H1 (cell line): ENCODE measurements around the gene DPPA5. TPM values are rescaled to one million over a fixed set of nuclear protein-coding genes. Genes with fewer than 3 reads are reported as not detected.

ENCODE experiments used
- CTCF ChIA-PET: fragments of 300-600 bp; sonication (Branson Sonifier 250); formaldehyde crosslinking; loops from one replicate; lab custom pipeline; 2021; ENCODE audit not compliant: partially characterized antibody; lab: Charles Lee
- POLR2A ChIA-PET: fragments of 300-600 bp; sonication (Branson Sonifier 250); formaldehyde crosslinking; loops from one replicate; lab custom pipeline; 2021; ENCODE audit warnings: inconsistent platforms; ENCODE audit not compliant: partially characterized antibody; lab: Charles Lee
- DNase-seq, 2 experiments: peaks; one replicate each; pipeline versions ENCODE4 v3.0.0 to v3.0.0-alpha.2; 2010 to 2022; ENCODE audit warnings: low spot score in 2 of 2, low read depth in 1 of 2, mixed read lengths in 1 of 2
- FAIRE-seq: peaks from 2 replicates; lab custom pipeline; 2011; peaks lifted over from hg19 to GRCh38; lab: Jason Lieb, UNC
- H2AFZ ChIP-seq: 2 replicates; pipeline ENCODE4 v1.8.1; 2012; ENCODE audit warnings: low read length, inconsistent platforms
- H2AK5ac ChIP-seq: 2 replicates; pipeline ENCODE4 v1.6.1; 2013; ENCODE audit warnings: low read depth, low read length
- H2BK120ac ChIP-seq: replicated peaks from 2 replicates; pipeline ENCODE3; 2013; ENCODE audit warnings: low read depth, low read length, inconsistent platforms
- H2BK12ac ChIP-seq: 2 replicates; pipeline ENCODE4 v1.6.1; 2013; ENCODE audit warnings: low read depth, low read length
- H2BK15ac ChIP-seq: 2 replicates; pipeline ENCODE4 v1.6.1; 2013; ENCODE audit warnings: low read length
- H2BK20ac ChIP-seq: 2 replicates; pipeline ENCODE4 v1.6.1; 2013; ENCODE audit warnings: low read length
- H2BK5ac ChIP-seq: 2 replicates; pipeline ENCODE4 v1.6.1; 2013; ENCODE audit warnings: low read depth, low read length
- H3K14ac ChIP-seq: 2 replicates; pipeline ENCODE4 v1.6.1; 2013; ENCODE audit warnings: inconsistent platforms; ENCODE audit not compliant: insufficient read length
- H3K18ac ChIP-seq: 2 replicates; pipeline ENCODE4 v1.6.1; 2013; ENCODE audit warnings: low read length; ENCODE audit errors: extremely low read depth
- H3K23ac ChIP-seq: 2 replicates; pipeline ENCODE4 v1.6.1; 2013; ENCODE audit warnings: inconsistent platforms; ENCODE audit not compliant: insufficient read length
- H3K23me2 ChIP-seq: 2 replicates; pipeline ENCODE4 v1.6.1; 2013; ENCODE audit warnings: low read depth, low read length
- H3K27ac ChIP-seq: 2 replicates; pipeline ENCODE4 v1.6.1; 2011; ENCODE audit warnings: low read depth, low read length, inconsistent platforms
- H3K27me3 ChIP-seq, 4 experiments: replicated peaks in 1 of 4; 1 replicate in 1 of 4; 2 replicates in 3 of 4; pipeline versions ENCODE4 v1.6.1 to v1.8.1; 2011 to 2013; ENCODE audit warnings: low read length in 3 of 4, mild to moderate bottlenecking in 3 of 4, inconsistent platforms in 2 of 4, mixed read lengths in 2 of 4, moderate library complexity in 1 of 4; ENCODE audit not compliant: control insufficient read depth in 3 of 4, insufficient read depth in 3 of 4; ENCODE audit errors: extremely low read depth in 1 of 4
- H3K36me3 ChIP-seq, 4 experiments: 2 replicates each; pipeline versions ENCODE4 v1.6.1 to v1.8.1; 2011 to 2013; ENCODE audit warnings: mild to moderate bottlenecking in 4 of 4, low read length in 3 of 4, moderate library complexity in 2 of 4, control low read depth in 1 of 4, inconsistent platforms in 1 of 4; ENCODE audit not compliant: insufficient read depth in 4 of 4, control insufficient read depth in 2 of 4
- H3K4ac ChIP-seq: replicated peaks from 2 replicates; pipeline ENCODE3; 2013; ENCODE audit warnings: low read length, low read depth, mixed read lengths, inconsistent platforms; ENCODE audit not compliant: insufficient read length
- H3K4me1 ChIP-seq, 4 experiments: replicated peaks in 1 of 4; 1 replicate in 1 of 4; 2 replicates in 3 of 4; pipeline versions ENCODE4 v1.6.1 to v1.8.1; 2011 to 2013; ENCODE audit warnings: low read length in 3 of 4, inconsistent platforms in 2 of 4, mixed read lengths in 1 of 4; ENCODE audit not compliant: insufficient read depth in 4 of 4, control insufficient read depth in 3 of 4
- H3K4me2 ChIP-seq, 2 experiments: 2 replicates each; pipeline versions ENCODE4 v1.6.1 to v1.8.1; 2011 to 2013; ENCODE audit warnings: low read depth in 2 of 2, low read length in 2 of 2, control low read depth in 1 of 2, inconsistent platforms in 1 of 2, mild to moderate bottlenecking in 1 of 2; ENCODE audit not compliant: insufficient read depth in 1 of 2
- H3K4me3 ChIP-seq, 4 experiments: fragments of 200-600, 300-600 bp in 1 of 4; sonication (generic), shearing (Covaris generic), sonication (Bioruptor Twin) in 1 of 4; 2 replicates each; pipeline versions ENCODE4 v1.5.1 to v1.8.1; 2011 to 2016; ENCODE audit warnings: low read length in 4 of 4, low read depth in 3 of 4, control low read depth in 2 of 4, inconsistent platforms in 2 of 4, mild to moderate bottlenecking in 2 of 4, mixed read lengths in 1 of 4, moderate library complexity in 1 of 4; ENCODE audit not compliant: insufficient read depth in 2 of 4; ENCODE audit errors: extremely low read depth in 1 of 4
- H3K56ac ChIP-seq: replicated peaks from 2 replicates; pipeline ENCODE3; 2013; ENCODE audit warnings: low read depth, mild to moderate bottlenecking, mixed read lengths, low read length, inconsistent platforms; ENCODE audit not compliant: insufficient read length
- H3K79me1 ChIP-seq: 2 replicates; pipeline ENCODE4 v1.6.1; 2013; ENCODE audit warnings: low read depth, low read length, control low read depth
- H3K79me2 ChIP-seq, 2 experiments: 2 replicates each; pipeline versions ENCODE4 v1.6.1 to v1.8.1; 2012 to 2013; ENCODE audit warnings: low read length in 2 of 2, mild to moderate bottlenecking in 2 of 2, inconsistent platforms in 1 of 2; ENCODE audit not compliant: insufficient read depth in 2 of 2, control insufficient read depth in 1 of 2
- H3K9ac ChIP-seq, 4 experiments: replicated peaks in 1 of 4; 1 replicate in 1 of 4; 2 replicates in 3 of 4; pipeline versions ENCODE4 v1.6.1 to v1.8.1; 2011 to 2013; ENCODE audit warnings: low read depth in 3 of 4, low read length in 3 of 4, control low read depth in 2 of 4, mild to moderate bottlenecking in 2 of 4, moderate library complexity in 2 of 4, inconsistent platforms in 1 of 4; ENCODE audit errors: extremely low read depth in 1 of 4
- H3K9me3 ChIP-seq, 2 experiments: 2 replicates each; pipeline versions ENCODE4 v1.6.1 to v1.8.1; 2012 to 2013; ENCODE audit warnings: mild to moderate bottlenecking in 2 of 2, moderate library complexity in 2 of 2, control low read depth in 1 of 2, inconsistent platforms in 1 of 2, low read depth in 1 of 2, low read length in 1 of 2, mixed read lengths in 1 of 2; ENCODE audit not compliant: insufficient read depth in 2 of 2
- H4K20me1 ChIP-seq, 2 experiments: replicated peaks in 1 of 2; 2 replicates each; pipeline versions ENCODE3 to v1.8.1; 2011 to 2013; ENCODE audit warnings: inconsistent platforms in 2 of 2, low read length in 2 of 2, mild to moderate bottlenecking in 1 of 2; ENCODE audit not compliant: insufficient read depth in 2 of 2, control insufficient read depth in 1 of 2
- H4K5ac ChIP-seq: 2 replicates; pipeline ENCODE4 v1.6.1; 2013; ENCODE audit warnings: low read length, low read depth, mixed read lengths, inconsistent platforms; ENCODE audit not compliant: insufficient read length
- H4K8ac ChIP-seq: 2 replicates; pipeline ENCODE4 v1.8.0; 2013; ENCODE audit warnings: mild to moderate bottlenecking, moderate library complexity, low read length, inconsistent platforms; ENCODE audit not compliant: insufficient read depth; ENCODE audit errors: extremely low read depth
- H4K91ac ChIP-seq: replicated peaks from 2 replicates; pipeline ENCODE3; 2013; ENCODE audit warnings: low read length, mixed read lengths, inconsistent platforms; ENCODE audit not compliant: insufficient read length
- BACH1 ChIP-seq: IDR thresholded peaks from 2 replicates; pipeline ENCODE4 v1.6.1; 2012; ENCODE audit warnings: low read length, improper control_type of control experiment
- EZH2 ChIP-seq: fragments of 200-600 bp; sonication (generic); IDR thresholded peaks from 2 replicates; pipeline ENCODE4 v1.7.1; 2012; ENCODE audit warnings: low read depth, mild to moderate bottlenecking, moderate library complexity, low read length, inconsistent platforms; ENCODE audit not compliant: severe bottlenecking
- FOSL1 ChIP-seq: IDR thresholded peaks from 2 replicates; pipeline ENCODE4 v1.6.1; 2011; ENCODE audit warnings: mild to moderate bottlenecking, low read depth, low read length, moderate library complexity; ENCODE audit not compliant: insufficient read depth
- KDM1A ChIP-seq: fragments of 200-600, 300-600 bp; sonication (generic); IDR thresholded peaks from 2 replicates; pipeline ENCODE4 v1.7.1; 2016; ENCODE audit warnings: mild to moderate bottlenecking, low read length, borderline replicate concordance
- KDM4A ChIP-seq: IDR thresholded peaks from one replicate; pipeline ENCODE4 v1.7.1; 2012; ENCODE audit warnings: low read depth, mild to moderate bottlenecking, moderate library complexity, low read length, inconsistent platforms; ENCODE audit not compliant: severe bottlenecking
- TCF12 ChIP-seq: IDR thresholded peaks from 2 replicates; pipeline ENCODE4 v1.6.1; 2011; ENCODE audit warnings: low read depth, mild to moderate bottlenecking, low read length
- WGBS, 2 experiments: shearing (Covaris generic) in 1 of 2; methylation state at CpG; one replicate each; pipeline versions ENCODE4 v1.1.6 to v1.1.7; 2013 to 2015; ENCODE audit warnings: low lambda C conversion rate in 2 of 2, mixed read lengths in 2 of 2, inconsistent platforms in 1 of 2, low coverage in 1 of 2, missing lambda C conversion rate in 1 of 2; ENCODE audit not compliant: insufficient replicate concordance in 2 of 2, insufficient coverage in 1 of 2, insufficient read length in 1 of 2; ENCODE audit errors: extremely low coverage in 1 of 2, missing lambda C conversion rate in 1 of 2; 5-methylcytosine and 5-hydroxymethylcytosine counted together
- polyA plus RNA-seq, 7 experiments: library from polyadenylated mRNA; depleted of rRNA in 3 of 7; stranded (reverse) in 5 of 7; unstranded in 2 of 7; fragments of >200 nt in 5 of 7; fragments of 200-250 nt in 2 of 7; gene quantifications; 1 replicate in 5 of 7; 2 replicates in 1 of 7; 4 replicates in 1 of 7; pipeline versions ENCODE4 v1.2.1 to v1.2.3, GENCODE V29; 2011 to 2013; ENCODE audit warnings: missing spikeins in 2 of 7, mixed read lengths in 2 of 7
- total RNA-seq: library from RNA; stranded (reverse); fragmentation: NEBNext Ultra II Directional; extraction: Animal tissue kit (Norgen Biotek cat#: 25700); gene quantifications from 2 replicates; pipeline ENCODE4 v1.2.1, GENCODE V29; 2021
- TF ChIP-seq, protein P1 (sequence below): IDR thresholded peaks from 2 replicates; pipeline ENCODE4 v1.6.1; 2011; ENCODE audit warnings: low read length, improper control_type of control experiment
- TF ChIP-seq, protein P2 (sequence below), 3 experiments: IDR thresholded peaks; 1 replicate in 2 of 3; 2 replicates in 1 of 3; pipeline versions ENCODE4 v1.5.1 to v1.6.1; 2011; ENCODE audit warnings: low read length in 3 of 3, mild to moderate bottlenecking in 3 of 3, inconsistent platforms in 2 of 3, low read depth in 1 of 3, moderate library complexity in 1 of 3; ENCODE audit not compliant: insufficient read depth in 1 of 3; ENCODE audit errors: control extremely low read depth in 1 of 3

DPPA5 gene
- total and polyA plus RNA-seq, 2 of the 8 experiments (the other 6 are each of a cell fraction or from before 2014, with no cell fraction given): 2.0 to 2.9 TPM

GRCh38 chr6:73367761-73368355 is 13.8 kb upstream of the DPPA5 start:
- H4K5ac ChIP-seq: no peak overlapping the region
- peaks cover 0 to 6% (median 2%) of the 10 kb centered on the region in 4 experiments; a peak in 3 of 7 replicates for H3K4me1 ChIP-seq
- no peak overlapping the region for H3K23ac ChIP-seq
- no peak overlapping the region; the same call in 1 of the 2 replicates for H2BK5ac ChIP-seq
- WGBS, 2 experiments: 72% methylated on average over 16 of the region's 16 CpGs; no CpG with 5 or more reads in 1 of the 2 experiments
- no peaks in the 10 kb centered on the region for H3K79me2 ChIP-seq
- POLR2A ChIA-PET: no interaction called here
- peaks cover 0 to 4% of the 10 kb centered on the region in 2 experiments; a peak in 2 of 4 replicates for H3K9me3 ChIP-seq
- DNase-seq (no peak), FAIRE-seq (no peak)
- H2AFZ ChIP-seq: peak overlapping the region; percentile 82
- H3K23me2 ChIP-seq: no peaks in the 10 kb centered on the region
- H2BK15ac ChIP-seq: peak overlapping the region; percentile 92; the same call in 1 of the 2 replicates
- no peaks in the 10 kb centered on the region for H3K36me3 ChIP-seq
- no peak overlapping the region for H2BK120ac ChIP-seq
- H2BK12ac ChIP-seq: peak overlapping the region; percentile 87; the same call in 1 of the 2 replicates
- H3K27me3 ChIP-seq: no peaks in the 10 kb centered on the region
- no peak overlapping the region for H3K27ac ChIP-seq
- H4K91ac ChIP-seq: peak overlapping the region; percentile 61
- H3K18ac ChIP-seq: peak overlapping the region; percentile 2; the same call in 1 of the 2 replicates
- no peak overlapping the region for H3K56ac ChIP-seq
- no peak overlapping the region for H3K14ac ChIP-seq
- H2BK20ac ChIP-seq: peak overlapping the region; percentile 40; the same call in 1 of the 2 replicates
- no peak overlapping the region for H3K4me3 ChIP-seq
- H2AK5ac ChIP-seq: no peak overlapping the region
- no peaks in the 10 kb centered on the region for H4K20me1 ChIP-seq
- H3K79me1 ChIP-seq: no peaks in the 10 kb centered on the region
- H4K8ac ChIP-seq: no peak overlapping the region
- no peak overlapping the region for H3K9ac ChIP-seq
- CTCF ChIA-PET: interaction anchor here (0.6 to 1.7 kb wide), 4 partner anchors 10 to 41 kb away, joined by 3 to 7 read pairs (median 4); no protein-coding TSS in a partner anchor
- H3K4ac ChIP-seq: peak overlapping the region; percentile 80
- H3K4me2 ChIP-seq: no peak overlapping the region
- TF ChIP-seq EZH2 (no peak), KDM1A (no peak), FOSL1 (no peak), KDM4A (no peak), BACH1 (no peak), TCF12 (no peak)
- TF ChIP-seq, protein P1, sequence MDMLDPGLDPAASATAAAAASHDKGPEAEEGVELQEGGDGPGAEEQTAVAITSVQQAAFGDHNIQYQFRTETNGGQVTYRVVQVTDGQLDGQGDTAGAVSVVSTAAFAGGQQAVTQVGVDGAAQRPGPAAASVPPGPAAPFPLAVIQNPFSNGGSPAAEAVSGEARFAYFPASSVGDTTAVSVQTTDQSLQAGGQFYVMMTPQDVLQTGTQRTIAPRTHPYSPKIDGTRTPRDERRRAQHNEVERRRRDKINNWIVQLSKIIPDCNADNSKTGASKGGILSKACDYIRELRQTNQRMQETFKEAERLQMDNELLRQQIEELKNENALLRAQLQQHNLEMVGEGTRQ: no peak
- TF ChIP-seq, protein P2, sequence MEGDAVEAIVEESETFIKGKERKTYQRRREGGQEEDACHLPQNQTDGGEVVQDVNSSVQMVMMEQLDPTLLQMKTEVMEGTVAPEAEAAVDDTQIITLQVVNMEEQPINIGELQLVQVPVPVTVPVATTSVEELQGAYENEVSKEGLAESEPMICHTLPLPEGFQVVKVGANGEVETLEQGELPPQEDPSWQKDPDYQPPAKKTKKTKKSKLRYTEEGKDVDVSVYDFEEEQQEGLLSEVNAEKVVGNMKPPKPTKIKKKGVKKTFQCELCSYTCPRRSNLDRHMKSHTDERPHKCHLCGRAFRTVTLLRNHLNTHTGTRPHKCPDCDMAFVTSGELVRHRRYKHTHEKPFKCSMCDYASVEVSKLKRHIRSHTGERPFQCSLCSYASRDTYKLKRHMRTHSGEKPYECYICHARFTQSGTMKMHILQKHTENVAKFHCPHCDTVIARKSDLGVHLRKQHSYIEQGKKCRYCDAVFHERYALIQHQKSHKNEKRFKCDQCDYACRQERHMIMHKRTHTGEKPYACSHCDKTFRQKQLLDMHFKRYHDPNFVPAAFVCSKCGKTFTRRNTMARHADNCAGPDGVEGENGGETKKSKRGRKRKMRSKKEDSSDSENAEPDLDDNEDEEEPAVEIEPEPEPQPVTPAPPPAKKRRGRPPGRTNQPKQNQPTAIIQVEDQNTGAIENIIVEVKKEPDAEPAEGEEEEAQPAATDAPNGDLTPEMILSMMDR (IDR thresholded peaks at IDR 0.05; ENCODE audit: control extremely low read depth in 1 of 3, insufficient read depth in 1 of 3, low read depth in 1 of 3, low read length in 3 of 3): no peak
